Mesenteric fat pad (tissue), 1 donor: ENCODE measurements around the gene ERICH6B. TPM values are rescaled to one million over a fixed set of nuclear protein-coding genes. Genes with fewer than 3 reads are reported as not detected.

ENCODE experiments used
- DNase-seq: peaks from one replicate; pipeline ENCODE4 v3.0.0-alpha.2; 2020; ENCODE audit warnings: low spot score
- total RNA-seq: library from RNA; stranded (reverse); fragmentation: NEBNext Ultra II Directional; extraction: Animal tissue kit (Norgen Biotek cat#: 25700); gene quantifications from one replicate; pipeline ENCODE4 v1.2.1, GENCODE V29; 2021
- donor health status: DM: yes; HTN: yes; CAD: no.

Gene ERICH6B
- total RNA-seq, 1 donor from 2014 or later = not detected

- no peak for DNase-seq
These were observed 13.1 kb downstream of the ERICH6B start for GRCh38 chr13:45602183-45603170.

GRCh38 chr13:45601680-45602079, 13.9 kb downstream of the ERICH6B start:
- no peak for DNase-seq

- DNase-seq = no peak
These were observed 16.9 kb downstream of the ERICH6B start for GRCh38 chr13:45598597-45598996.

- no peak for DNase-seq
These were observed 18.6 kb downstream of the ERICH6B start for GRCh38 chr13:45596800-45597475.

- no peak for DNase-seq
These were observed 19.6 kb downstream of the ERICH6B start for GRCh38 chr13:45595965-45596364.

GRCh38 chr13:45594764-45595163, 20.8 kb downstream of the ERICH6B start:
- DNase-seq = no peak

GRCh38 chr13:45594227-45594626, 21.3 kb downstream of the ERICH6B start:
- no peak for DNase-seq

GRCh38 chr13:45592758-45593157, 22.8 kb downstream of the ERICH6B start:
- DNase-seq = no peak

GRCh38 chr13:45590066-45590465, 25.5 kb downstream of the ERICH6B start:
- no peak for DNase-seq

GRCh38 chr13:45587897-45588296, 27.6 kb downstream of the ERICH6B start:
- no peak for DNase-seq

- no peak for DNase-seq
These were observed 30.7 kb downstream of the ERICH6B start for GRCh38 chr13:45584816-45585215.

- DNase-seq = no peak
These were observed 33.0 kb downstream of the ERICH6B start for GRCh38 chr13:45582408-45583076.

GRCh38 chr13:45576466-45576865, 39.1 kb downstream of the ERICH6B start:
- DNase-seq = no peak

GRCh38 chr13:45575830-45576180, 39.7 kb downstream of the ERICH6B start:
- DNase-seq = no peak

GRCh38 chr13:45575146-45575829, 40.3 kb downstream of the ERICH6B start:
- DNase-seq = no peak

GRCh38 chr13:45565331-45565730, 50.2 kb downstream of the ERICH6B start:
- DNase-seq = no peak

GRCh38 chr13:45564133-45564776, 51.3 kb downstream of the ERICH6B start:
- no peak for DNase-seq

GRCh38 chr13:45554604-45555109, 60.9 kb downstream of the ERICH6B start:
- DNase-seq = no peak

GRCh38 chr13:45548281-45548680, 67.3 kb downstream of the ERICH6B start:
- no peak for DNase-seq

GRCh38 chr13:45546410-45546765, 69.2 kb downstream of the ERICH6B start:
- DNase-seq = no peak
